HG02571 (cell line): ENCODE results near the gene UNC5A.

ENCODE experiments used
- ATAC-seq: cut with Tn5 transposase; IDR thresholded peaks from one replicate; pipeline ENCODE4 v1.9.1; 2021; ENCODE audit warnings: mild to moderate bottlenecking, moderate library complexity; ENCODE audit not compliant: unreplicated experiment

The UNC5A gene

DNA sequence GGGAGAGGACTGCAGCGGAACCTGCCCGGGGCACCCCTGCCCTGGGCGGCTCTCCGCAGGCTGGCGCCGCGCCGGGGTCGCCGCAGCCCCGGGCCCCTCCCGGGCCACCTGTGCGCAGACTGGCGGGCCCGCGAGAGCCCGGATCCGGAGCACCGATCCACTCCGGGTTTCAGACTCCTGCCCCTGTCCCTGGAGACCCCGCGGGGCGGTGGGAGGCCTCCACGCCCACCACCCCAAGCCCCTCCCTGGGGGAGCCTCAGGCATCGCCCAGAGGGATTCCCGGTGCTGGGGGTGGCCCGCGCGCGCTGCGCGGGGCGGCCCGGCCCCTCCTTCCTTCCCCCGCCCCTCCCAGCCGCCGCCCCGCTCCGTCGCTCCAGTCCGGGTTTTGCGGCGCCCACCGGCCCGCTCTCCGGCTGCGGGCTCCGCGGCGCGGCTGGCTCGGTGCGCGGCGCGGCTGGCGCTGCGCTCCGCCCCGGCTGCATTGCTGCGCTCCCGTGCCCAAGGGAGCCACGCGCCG, at the start of gene UNC5A:
Gene UNC5A (plus strand): TSS at position 479 of the 517 bp plus-strand sequence. CDS start 192 bp downstream, outside the sequence.
- no peak for ATAC-seq

DNA sequence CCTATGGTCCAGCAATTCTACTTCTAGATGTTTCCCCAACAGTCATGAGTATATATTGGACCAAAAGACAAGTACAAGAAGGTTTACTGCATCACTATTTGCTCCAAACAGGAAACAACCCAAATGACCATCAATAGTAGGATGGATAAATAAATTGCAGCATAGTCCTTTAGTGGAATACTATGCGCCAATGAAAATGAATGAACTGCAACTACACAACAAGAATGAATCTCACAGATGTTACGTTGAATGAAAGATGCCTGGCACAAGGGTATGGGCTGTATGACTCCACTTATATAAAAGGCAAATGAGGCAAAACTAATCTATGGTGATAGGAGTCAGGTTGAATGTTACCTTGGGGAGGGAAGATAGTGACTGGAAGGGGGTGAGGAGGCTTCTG, 48.6 kb upstream of the UNC5A start:
- no peak for ATAC-seq

DNA sequence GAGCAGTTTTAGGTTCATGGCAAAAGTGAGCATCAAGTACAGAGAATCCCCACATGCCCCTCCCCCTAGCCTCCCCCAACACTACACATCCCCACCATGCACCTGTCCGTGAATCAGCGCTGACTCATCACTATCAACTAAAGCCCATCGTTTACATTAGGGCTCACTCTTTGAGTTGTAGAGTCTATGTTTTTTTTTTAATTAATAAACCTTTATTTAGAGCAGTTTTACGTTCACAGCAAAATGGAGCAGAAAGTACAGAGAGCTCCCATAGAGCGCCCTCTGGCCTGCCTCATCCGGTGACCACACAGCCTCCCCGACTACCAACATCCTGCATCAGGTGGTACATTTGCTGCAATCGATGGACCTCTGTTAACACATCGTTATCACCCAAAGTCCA, 47.9 kb upstream of the UNC5A start:
- no peak for ATAC-seq

DNA sequence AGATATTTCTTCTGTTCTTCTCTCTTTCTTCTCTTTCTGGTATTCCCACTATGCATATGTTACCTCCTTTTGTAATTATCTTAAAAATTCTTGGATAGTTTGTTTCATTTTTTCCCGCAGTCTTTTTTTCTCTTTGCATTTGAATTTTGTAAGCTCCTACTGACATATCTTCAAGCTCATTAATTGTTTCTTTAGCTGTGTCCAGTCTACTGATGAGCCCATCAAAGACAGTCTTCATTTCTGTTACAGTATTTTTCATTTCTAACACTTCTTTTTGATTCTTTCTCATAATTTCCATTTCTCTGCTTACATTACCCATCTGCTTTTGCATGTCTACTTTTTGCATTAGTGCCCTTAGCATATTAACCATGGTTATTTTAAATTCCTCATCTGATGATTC, 44.7 kb upstream of the UNC5A start:
- no peak for ATAC-seq

DNA sequence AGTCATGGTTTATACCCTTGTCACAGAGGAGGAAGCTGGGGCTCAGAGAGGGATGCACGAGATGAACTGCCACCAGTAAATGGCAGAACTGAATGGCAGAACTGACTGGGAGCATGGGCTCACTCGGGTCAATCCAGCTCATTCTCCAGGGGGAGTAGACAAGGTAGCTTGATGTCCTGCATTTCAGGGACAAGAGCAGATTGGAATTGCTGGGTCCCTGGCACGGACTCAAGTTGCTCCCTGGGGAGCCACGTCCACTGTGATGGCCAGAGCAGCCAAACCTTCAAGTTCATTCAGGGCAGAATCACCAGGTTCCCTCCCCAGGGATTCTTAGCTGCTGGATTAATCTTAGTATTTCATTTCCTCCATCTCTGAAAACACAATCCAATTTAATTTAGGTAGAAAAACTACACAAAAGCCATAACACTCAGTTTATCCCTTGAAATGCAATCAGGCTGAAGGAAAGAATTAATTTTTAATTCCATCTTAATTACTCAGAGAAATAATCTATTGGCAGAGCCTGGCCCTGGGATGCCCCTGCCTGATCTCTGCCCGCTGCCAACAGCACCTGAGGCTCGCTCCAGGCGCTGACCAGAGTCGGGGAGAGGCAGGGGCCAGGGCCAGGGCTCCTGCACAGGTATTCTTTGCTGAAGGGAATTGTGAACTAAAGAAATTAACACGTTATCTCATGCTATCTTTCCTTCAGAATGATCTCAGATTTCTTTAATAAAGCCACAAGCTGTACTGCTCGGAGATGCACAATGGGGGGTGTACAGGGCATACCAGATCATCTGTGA, 42.0 kb upstream of the UNC5A start:
- ATAC-seq, result no peak

DNA sequence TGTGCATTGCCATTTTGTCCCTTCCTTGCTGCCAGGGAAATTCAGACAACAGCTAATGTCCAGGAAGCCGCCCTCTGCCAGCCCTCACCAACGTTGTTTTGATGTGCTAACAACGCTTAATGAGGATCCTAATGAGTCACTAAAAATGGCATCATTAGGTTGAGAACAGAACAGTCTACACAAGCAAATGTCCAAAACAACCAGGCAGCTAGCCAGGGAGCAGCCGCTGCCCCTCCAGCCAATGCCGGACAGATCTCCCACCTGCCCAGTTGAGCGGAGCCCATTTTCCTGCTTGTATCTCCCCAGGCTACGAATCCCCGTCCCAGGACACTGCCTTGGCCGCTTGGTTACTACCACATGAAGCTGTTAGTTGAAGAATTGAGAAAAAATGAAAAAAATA, 40.4 kb upstream of the UNC5A start:
- ATAC-seq, result no peak

DNA sequence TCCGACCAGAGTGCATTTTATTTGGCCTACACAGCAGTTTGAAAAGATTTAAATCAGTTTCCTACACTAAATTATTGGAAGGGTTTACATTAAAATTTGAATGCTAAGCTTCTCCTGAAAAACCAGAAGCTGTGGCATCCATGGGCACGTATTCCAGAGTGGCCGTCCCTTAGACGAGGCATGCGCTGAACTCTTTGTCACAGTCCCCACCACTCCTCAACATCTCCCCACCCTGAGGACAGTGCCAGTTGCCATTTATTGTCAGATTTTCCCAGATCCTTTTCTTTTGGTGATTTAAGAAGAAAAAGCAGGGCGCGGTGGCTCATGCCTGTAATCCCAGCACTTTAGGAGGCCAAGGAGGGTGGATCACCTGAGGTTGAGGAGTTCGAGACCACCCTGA, 39.9 kb upstream of the UNC5A start:
- no peak for ATAC-seq

DNA sequence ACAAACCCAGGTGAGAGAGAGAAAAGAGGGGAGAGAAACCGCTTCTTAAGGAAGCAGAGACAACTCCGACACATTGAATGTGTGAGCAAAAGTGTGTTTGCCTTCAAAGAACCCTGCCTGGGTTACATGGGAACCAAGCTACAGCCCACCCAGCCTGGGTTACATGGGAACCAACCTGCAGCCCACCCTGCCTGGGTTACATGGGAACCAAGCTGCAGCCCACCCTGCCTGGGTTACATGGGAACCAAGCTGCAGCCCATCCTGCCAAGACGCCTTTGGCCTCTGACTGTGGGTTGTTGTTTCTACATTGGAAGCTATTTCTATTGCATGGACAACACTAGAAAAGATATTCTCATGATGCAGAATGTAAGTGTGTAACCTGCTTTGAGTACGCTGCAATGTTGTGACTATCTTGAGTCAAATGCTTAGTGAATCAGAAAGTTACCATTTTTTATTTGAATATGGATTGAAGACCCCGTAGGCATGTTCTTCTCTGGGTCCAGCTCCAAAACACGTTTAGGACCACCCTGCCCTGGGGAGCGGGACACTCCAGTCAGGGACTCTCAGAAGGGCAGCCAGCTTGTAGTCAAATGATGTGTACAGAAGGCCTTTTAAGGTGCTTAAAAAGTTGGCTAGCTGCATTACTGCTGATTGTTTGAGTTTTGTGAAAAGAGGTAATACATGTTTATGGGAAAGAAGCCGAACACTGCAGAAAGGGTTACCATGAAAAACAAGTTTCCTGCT, 39.1 kb upstream of the UNC5A start:
- no peak for ATAC-seq

DNA sequence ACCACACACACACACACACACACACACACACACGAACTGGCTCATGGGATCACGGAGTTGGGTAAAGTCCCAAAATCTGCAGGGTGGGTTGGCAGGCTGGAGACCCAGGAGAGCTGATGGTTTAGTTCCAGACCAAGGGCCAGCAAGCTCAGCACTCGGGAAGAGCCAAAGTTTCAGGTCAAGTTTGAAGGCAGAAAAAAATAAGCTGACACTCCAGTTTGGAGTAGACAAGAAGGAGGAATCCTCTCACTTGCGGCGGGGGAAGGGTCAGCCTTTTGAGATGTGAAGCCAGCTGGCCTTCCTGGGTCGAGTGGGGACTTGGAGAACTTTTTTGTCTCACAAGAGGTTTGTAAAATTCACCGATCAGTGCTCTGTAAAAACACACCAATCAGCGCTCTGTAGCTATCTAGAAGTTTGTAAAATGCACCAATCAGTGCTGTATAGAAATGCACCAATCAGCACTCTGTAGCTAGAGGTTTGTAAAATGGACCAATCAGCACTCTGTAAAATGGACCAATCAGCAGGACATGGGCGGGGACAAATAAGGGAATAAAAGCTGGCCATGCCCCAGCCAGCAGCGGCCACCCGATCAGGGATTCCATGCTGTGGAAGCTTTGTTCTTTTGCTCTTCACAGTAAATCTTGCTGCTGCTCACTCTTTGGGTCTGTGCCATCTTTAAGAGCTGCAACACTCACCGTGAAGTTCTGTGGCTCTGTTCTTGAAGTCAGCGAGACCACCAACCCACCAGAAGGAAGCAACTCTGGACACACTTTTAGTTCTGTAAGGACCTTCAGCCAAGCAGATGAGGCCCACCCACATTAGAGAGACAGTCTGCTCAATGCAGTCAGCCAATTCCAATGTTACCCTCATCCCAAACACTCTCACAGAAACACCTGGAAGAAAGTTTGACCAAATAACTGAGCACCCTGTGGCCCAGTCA, 37.8 kb upstream of the UNC5A start:
- ATAC-seq, result no peak

DNA sequence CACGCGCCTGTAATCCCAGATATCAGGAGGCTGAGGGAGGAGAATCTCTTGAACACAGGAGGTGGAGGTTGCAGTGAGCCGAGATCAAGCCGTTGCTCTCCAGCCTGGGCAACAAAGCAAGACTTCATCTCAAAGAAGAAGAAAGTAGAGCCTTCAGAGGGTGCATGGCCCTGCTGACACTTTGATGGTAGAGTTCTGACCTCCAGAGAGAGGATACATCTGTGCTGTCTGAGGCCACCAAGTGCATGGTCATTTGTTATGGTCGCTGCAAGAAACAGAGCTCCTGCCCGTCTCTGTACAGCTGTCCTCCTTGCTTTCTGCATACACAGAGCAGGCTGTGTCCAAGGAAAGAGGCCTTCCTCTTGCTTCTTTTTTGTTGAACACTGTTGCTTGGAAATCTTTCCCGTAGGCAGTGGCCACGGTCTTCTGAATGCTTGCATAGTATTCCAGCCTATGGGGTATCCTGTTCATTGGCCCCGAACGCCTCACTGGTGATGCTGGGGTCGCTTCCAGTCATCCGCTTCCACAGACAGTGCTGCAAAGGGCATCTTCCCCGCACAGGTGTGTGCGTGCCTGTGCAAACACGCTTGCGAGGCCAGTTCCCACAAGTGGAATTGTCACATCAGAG, 36.8 kb upstream of the UNC5A start:
- no peak for ATAC-seq

DNA sequence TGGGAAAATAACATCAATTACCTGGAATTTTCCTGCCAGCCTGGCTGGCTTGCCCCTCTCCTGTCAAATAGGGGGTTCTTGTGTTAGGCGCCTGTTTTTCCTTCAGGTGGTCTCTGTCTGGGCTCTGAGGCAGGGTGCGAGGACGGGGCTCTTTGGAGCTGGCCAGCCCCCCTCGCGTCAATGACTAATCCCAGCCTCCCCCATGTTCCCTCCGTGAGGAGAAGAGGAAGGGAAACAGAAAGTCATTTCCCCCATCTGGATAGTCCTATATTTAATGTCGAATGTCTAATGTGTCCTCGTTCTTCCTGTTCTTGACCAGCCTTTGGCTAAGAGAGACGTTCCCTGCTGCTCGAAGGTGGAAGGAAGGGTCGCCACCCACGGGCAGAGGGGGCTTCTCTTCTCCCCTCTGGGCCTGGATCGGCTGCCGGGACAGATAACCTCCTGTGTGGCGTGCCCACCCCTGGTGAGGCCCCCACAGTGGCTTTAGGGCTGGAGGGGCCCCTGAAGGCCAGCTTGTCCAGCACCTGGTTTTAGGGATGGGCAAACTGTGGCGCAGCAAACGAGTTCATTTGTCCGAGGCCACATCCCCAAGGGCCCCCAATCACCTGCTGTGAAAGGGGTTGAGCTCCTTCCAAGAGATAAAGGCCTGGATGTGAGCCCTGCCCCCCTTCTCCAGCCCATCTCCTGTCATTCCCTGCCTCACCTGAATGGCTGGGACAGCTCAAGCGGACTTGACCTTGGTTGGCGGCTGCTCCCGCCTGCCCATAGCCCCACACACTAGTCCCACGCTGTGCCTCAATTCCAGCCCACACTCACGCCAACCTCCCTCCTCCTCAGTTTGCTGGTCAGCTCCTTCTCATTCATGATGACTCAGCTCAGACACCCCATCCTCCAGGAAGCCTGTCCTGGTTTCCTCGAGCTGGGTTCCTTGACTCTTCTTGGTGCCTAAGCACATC, 35.9 kb upstream of the UNC5A start:
- ATAC-seq, result no peak

DNA sequence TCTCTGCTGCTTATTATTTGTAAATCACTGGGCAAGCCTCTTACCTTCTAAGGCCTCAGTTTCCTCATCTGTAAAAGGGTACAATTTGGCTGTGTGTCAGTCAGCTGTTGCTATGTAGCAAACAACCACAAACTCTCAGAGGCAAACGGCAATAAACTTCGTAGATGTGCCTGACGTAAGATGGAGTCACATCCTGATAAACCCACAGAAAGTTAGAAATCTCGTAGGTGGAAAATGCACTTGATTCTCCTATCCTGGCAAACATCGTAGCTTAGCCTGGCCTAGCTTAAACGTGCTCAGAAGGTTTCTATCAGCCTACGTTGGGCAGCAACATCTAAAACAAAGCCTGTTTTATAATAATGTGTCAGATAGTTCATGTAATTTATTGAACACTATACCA, 35.0 kb upstream of the UNC5A start:
- ATAC-seq, result no peak

DNA sequence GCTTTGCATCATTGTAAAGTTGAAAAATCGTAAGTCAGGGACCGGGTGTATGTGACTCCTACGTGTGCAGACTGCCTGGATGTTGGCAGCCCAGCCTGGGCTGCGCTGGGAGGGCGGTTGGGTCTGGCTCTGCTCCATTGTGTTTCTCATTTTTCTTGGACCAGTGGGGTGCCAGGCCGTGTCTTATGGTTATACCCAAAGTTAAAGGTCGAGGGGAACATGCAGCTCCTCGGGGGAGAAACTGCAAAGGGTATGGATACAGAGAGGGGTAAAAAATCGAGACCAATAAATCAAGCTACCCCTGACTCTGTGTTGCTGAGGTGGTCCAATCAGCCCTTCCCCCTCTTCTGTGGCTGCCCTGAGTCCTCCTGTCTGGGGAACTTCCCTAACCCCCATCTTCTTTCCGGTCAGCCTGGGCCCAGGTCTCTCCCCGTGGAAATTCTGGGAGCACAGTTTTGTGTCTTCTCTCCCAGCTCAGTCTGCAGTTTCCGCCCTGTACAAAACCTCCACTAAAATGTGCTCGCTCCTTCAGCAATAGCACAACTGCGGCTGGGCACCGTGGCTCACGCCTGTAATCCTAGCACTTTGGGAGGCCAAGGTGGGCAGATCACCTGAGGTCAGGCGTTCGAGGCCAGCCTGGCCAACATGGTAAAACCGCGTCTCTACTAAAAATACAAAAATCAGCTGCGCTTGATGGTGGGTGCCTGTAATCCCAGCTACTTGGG, 34.1 kb upstream of the UNC5A start:
- no peak for ATAC-seq

DNA sequence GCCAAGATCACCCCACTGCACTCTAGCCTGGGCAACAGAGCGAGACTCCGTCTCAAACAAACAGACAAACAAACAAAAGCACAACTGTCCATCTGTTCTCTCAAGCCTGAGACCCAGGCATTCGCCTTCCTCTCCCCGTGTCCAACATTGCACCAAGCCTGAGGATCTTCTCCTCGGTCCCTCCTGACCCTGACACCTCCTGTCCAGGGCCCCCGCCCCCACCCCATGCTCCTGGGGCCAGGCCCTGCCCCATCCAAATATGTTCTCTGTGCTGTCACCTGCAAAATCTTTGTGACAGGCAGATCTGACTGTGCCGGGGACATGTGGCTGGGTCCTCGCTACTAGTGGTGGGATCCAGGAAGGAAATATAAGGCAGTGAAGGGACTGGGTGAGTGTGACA, 33.4 kb upstream of the UNC5A start:
- no peak for ATAC-seq

DNA sequence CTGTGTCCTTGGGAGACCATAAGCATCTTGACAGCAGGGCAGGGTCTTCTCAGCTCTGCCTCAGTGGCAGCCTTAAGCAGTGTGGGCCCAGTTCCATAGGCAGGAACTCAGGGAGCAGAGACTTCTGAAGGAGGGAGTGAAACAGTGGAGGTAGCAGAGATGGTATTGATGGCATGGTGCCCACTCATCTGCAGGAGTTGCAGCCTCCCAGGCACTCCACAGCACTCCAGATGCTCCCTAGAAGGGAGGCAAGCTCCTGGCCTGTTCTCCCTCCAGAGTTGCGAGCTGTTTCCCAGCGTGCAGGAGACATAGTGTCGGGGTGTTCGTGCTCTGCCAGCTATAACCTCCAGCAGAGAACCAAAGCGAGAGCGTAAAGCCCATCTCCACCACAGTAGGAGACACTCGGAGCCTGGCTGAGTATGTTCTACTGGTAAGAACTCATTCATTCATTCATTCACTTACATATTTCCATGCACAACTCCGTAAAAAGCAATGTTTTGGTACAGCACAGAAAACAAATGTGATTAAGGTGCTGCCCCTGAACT, 31.4 kb upstream of the UNC5A start:
- ATAC-seq, result no peak

DNA sequence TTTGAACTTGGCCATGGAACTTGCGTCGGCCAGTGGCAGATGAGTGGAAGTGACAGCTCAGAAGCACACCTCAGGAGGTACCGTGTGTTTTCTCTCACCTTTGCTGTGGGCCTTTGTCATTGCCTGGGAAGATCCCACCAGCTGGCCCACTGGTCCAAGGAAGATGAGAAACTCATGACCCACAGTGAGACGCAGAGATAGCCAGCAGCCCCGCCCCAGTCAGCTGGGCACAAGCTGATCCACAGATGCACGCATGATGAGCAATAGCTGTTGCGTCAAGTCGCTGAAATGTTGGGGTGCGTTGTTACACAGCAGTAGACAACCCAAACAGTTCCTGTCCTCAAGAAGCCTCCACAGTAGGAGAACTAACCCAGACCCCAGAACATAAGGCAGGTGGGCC, 30.8 kb upstream of the UNC5A start:
- no peak for ATAC-seq

DNA sequence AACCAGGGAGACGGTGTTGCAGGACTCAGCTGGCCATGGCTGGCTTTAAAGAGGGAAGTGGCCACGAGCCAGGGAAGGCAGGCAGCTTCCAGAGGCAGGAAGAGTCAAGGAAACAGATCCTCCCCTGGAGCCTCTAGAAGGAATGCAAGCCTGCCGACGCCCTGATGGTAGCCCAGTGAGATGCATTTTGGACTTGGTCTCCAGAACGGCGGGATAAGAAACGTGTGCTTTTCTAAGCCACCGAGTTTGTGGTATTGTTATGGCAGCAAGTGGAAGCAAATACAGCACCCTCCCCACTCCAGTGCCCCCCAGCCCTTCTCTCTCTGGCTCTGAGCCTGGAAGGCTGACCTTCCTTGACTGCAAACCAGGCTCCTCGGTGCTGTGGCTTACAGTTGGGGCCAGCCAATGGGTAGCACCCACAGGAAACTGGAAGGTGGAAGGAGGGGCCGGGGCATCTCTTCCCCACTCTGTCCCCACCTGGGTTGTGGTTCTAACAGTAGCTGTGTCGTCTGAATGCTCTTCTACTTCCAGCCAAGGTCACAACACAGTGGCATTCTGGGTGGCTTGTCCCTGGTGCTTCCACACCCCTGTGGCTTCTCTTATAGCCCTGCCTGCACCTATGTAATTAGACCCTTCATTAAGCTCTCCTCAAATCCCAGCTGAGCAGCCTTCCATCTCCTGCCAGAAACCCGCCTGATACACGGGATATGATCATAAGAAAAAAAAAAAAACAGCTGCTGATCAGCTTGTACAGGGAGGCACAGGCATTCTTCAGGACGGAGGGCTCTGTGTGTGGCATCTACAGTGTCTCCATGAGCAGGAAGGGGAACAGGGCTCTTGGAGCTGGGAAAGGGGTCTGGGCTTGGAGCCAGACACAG, 29.9 kb upstream of the UNC5A start:
- no peak for ATAC-seq

DNA sequence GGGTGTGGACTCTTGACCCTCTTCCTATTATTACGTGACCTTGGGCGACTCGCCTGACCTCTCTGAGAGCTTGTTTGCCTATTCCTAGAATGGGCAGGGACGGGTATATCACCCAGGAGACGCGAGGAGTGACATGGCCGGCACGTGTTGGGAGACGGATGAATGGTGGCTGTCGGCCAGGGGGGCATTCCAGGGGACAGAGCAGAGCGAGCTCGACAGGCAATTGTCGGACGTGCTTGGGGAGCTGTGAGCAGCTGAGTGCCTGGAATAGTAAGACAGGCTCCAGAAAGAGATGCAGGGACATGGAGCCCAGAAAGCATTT, 29.3 kb upstream of the UNC5A start:
- no peak for ATAC-seq
